IPS DF 4.7 (cell line): Measurements from ENCODE around the gene STH.

ENCODE experiments used
- DNase-seq: peaks from one replicate; pipeline ENCODE4 v3.0.0-alpha.2; 2013; ENCODE audit warnings: low spot score; ENCODE audit errors: extremely low read depth

Gene STH

GRCh38 chr17:45967378-45967777 lies 31.7 kb upstream of the STH start:
- DNase-seq: no peak

- no peak for DNase-seq
Observed at GRCh38 chr17:45968732-45969131, 30.3 kb upstream of the STH start.

- no peak for DNase-seq
Observed at GRCh38 chr17:45969726-45970125, 29.3 kb upstream of the STH start.

- DNase-seq: no peak
Observed at GRCh38 chr17:45970659-45971058, 28.4 kb upstream of the STH start.

GRCh38 chr17:45971698-45972141 lies 27.3 kb upstream of the STH start:
- DNase-seq: no peak

GRCh38 chr17:45972531-45972930 lies 26.5 kb upstream of the STH start:
- DNase-seq: no peak

GRCh38 chr17:45973099-45973780 lies 25.8 kb upstream of the STH start:
- DNase-seq: no peak

- DNase-seq: no peak
Observed at GRCh38 chr17:45973946-45974859, 24.8 kb upstream of the STH start.

- DNase-seq: no peak
Observed at GRCh38 chr17:45974916-45975630, 24.0 kb upstream of the STH start.

- no peak for DNase-seq
Observed at GRCh38 chr17:45975640-45976295, 23.3 kb upstream of the STH start.

- DNase-seq: no peak
Observed at GRCh38 chr17:45976391-45976754, 22.7 kb upstream of the STH start.

- no peak for DNase-seq
Observed at GRCh38 chr17:45976755-45977505, 22.1 kb upstream of the STH start.

GRCh38 chr17:45977506-45977824 lies 21.6 kb upstream of the STH start:
- DNase-seq: no peak

GRCh38 chr17:45977976-45978626 lies 20.9 kb upstream of the STH start:
- DNase-seq: no peak

- DNase-seq: no peak
Observed at GRCh38 chr17:45979137-45979536, 19.9 kb upstream of the STH start.

GRCh38 chr17:45980855-45981254 lies 18.2 kb upstream of the STH start:
- DNase-seq: no peak

GRCh38 chr17:45981306-45981705 lies 17.7 kb upstream of the STH start:
- no peak for DNase-seq

GRCh38 chr17:45982791-45983613 lies 16.0 kb upstream of the STH start:
- DNase-seq: no peak

- DNase-seq: no peak
Observed at GRCh38 chr17:45983614-45984310, 15.3 kb upstream of the STH start.
